Measurements from ENCODE around the gene GAB3.

DNA sequence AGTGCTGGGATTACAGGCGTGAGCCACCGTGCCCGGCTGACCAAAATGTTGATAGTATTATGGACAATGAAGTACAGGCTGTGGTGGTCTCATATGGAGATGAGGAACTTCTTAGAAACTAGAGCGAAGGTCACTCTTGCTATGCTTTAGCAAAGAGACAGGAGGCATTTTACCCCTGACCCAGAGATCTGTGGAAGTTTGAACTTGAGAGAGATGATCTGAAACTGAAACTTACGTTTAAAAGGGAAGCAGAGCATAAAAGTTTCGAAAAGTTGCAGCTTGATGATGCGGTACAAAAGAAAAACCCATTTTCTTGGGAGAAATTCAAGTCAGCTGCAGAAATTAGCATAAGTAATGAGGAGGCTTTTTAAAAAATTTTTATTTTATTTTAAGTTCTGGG, 89.0 kb downstream of the GAB3 start:
- TF ChIP-seq CTCF (conservative IDR thresholded peaks at IDR 0.05; ENCODE audit: low read depth, low read length), result no peak
- no peak for TF ChIP-seq EZH2 (IDR thresholded peaks at IDR 0.05; ENCODE audit: borderline replicate concordance, low read depth, low read length, poor library complexity, severe bottlenecking)
